Lung (tissue), 12 donors: ENCODE results near the gene CACNA1C. TPM values are rescaled to one million over a fixed set of nuclear protein-coding genes. Genes with fewer than 3 reads are reported as not detected.

Experiments
- ATAC-seq: fragments of 200-7000 bp; cut with Tn5 transposase; one replicate; pipeline ENCODE4 v1.9.1; 2020; ENCODE audit warnings: moderate number of reproducible peaks; ENCODE audit not compliant: insufficient read depth, low FRiP score
- DNase-seq, 3 donors: peaks; one replicate each; pipeline ENCODE4 v3.0.0-alpha.2; 2013 to 2017
- H3K27ac ChIP-seq, 2 donors: one replicate each; pipeline ENCODE4 v1.5.1; 2013; ENCODE audit warnings: mild to moderate bottlenecking in 2 of 2, moderate library complexity in 2 of 2, control low read depth in 1 of 2, inconsistent platforms in 1 of 2, low read depth in 1 of 2, low read length in 1 of 2
- H3K27me3 ChIP-seq, 3 donors: one replicate each; pipeline ENCODE4 v1.5.1; 2013; ENCODE audit warnings: low read length in 2 of 3; ENCODE audit not compliant: control insufficient read depth in 3 of 3, insufficient read depth in 3 of 3
- H3K36me3 ChIP-seq, 4 donors: one replicate each; pipeline ENCODE4 v1.5.1; 2013; ENCODE audit warnings: low read length in 4 of 4, mild to moderate bottlenecking in 1 of 4, moderate library complexity in 1 of 4; ENCODE audit not compliant: control insufficient read depth in 4 of 4, insufficient read depth in 4 of 4
- H3K4me1 ChIP-seq, 5 donors: one replicate each; pipeline ENCODE4 v1.5.1; 2013; ENCODE audit warnings: low read length in 5 of 5, mild to moderate bottlenecking in 2 of 5, moderate library complexity in 1 of 5; ENCODE audit not compliant: control insufficient read depth in 5 of 5, insufficient read depth in 5 of 5
- H3K4me3 ChIP-seq: one replicate; pipeline ENCODE4 v1.5.1; 2013; ENCODE audit warnings: mild to moderate bottlenecking, control low read depth, moderate library complexity
- H3K9ac ChIP-seq, 2 donors: one replicate each; pipeline ENCODE4 v1.5.1; 2013; ENCODE audit warnings: low read length in 2 of 2, control low read depth in 1 of 2; ENCODE audit not compliant: insufficient read depth in 1 of 2
- H3K9me3 ChIP-seq, 4 donors: one replicate each; pipeline ENCODE4 v1.5.1; 2013; ENCODE audit warnings: low read length in 3 of 4, mild to moderate bottlenecking in 1 of 4, moderate library complexity in 1 of 4; ENCODE audit not compliant: control insufficient read depth in 4 of 4, insufficient read depth in 3 of 4
- CTCF ChIP-seq: IDR thresholded peaks from 2 replicates; pipeline ENCODE4 v1.5.1; 2012; ENCODE audit warnings: mild to moderate bottlenecking; ENCODE audit errors: control extremely low read depth, extremely low read depth
- WGBS, 2 donors: extraction: QIAGEN DNeasy Blood & Tissue Kit; methylation state at CpG; one replicate each; pipeline ENCODE4 v1.1.7; 2013; 5-methylcytosine and 5-hydroxymethylcytosine counted together
- polyA plus RNA-seq, 2 donors: library from polyadenylated mRNA; stranded (reverse); fragments of 200-250 nt; gene quantifications; one replicate each; pipeline ENCODE4 v1.2.1, GENCODE V29; 2013
- total RNA-seq, 2 donors: library from RNA; depleted of rRNA in 1 of 2; stranded (reverse); fragments of >200 nt in 1 of 2; gene quantifications; one replicate each; pipeline ENCODE4 v1.2.1, GENCODE V29; 2014 to 2021
- donor health status: control.
- donor health status: control.
- donor health status: Bipolar disorder and iron deficiency.
- donor health status: healthy.
- donor health status: DM: yes; HTN: yes; CAD: no.

CACNA1C gene
- total and polyA plus RNA-seq, 4 donors = 3.2 to 17.5 (median 7.5) TPM

- Histone ChIP-seq H3K4me1 (peaks cover 0 to 3% (median 0%) of the 10 kb centered on the region in 5 donors), H3K9me3 (no peaks in the 10 kb centered on the region), H3K27me3 (peaks cover 0 to 5% (median 0%) of the 10 kb centered on the region in 3 donors), H3K36me3 (no peaks in the 10 kb centered on the region), H3K27ac (no peak overlapping the region), H3K9ac (no peak overlapping the region), H3K4me3 (no peak overlapping the region)
- WGBS, 2 donors = 79 to 91% methylated on average over 7 of the region's 7 CpGs
- no peak for DNase-seq
- TF ChIP-seq CTCF = no peak
- no peak for ATAC-seq
These were observed 590.2 kb downstream of the CACNA1C start for GRCh38 chr12:2642896-2643425.

DNA sequence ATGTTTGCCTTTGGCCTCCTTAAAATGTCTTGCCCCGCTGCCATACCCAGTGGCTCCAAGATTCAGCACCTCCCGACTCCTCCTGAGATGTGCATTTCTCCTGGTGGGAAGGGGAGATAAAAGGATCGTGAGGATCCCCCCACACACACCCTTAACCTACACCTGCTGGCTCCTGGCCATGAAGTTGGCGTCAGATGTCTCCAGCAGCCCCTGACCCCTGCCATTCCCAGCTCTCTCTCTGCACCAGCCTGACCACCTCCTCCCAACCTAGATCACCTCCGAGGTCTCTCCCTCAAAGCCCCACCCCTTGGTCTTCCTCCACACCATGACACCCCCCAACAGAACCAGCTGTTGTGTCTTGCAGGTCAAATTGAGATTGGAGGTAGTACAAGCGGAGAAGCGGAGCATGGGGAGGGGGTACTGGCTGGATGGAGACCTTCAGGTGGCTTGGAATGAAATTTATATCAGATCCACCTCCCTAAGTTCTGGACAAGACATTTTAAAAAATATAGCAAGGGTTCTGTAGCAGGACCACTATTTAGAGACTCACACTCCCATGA is 590.9 kb downstream of the CACNA1C start:
- Histone ChIP-seq H3K4me1 (peaks cover 0 to 3% (median 0%) of the 10 kb centered on the region in 5 donors), H3K9me3 (no peaks in the 10 kb centered on the region), H3K36me3 (no peaks in the 10 kb centered on the region), H3K27ac (no peak overlapping the region), H3K4me3 (no peak overlapping the region), H3K27me3 (peaks cover 0 to 5% (median 0%) of the 10 kb centered on the region in 3 donors), H3K9ac (no peak overlapping the region)
- no peak for TF ChIP-seq CTCF
- no peak for DNase-seq
- WGBS, 2 donors = 81 to 88% methylated on average over 7 of the region's 7 CpGs
- ATAC-seq = no peak

DNA sequence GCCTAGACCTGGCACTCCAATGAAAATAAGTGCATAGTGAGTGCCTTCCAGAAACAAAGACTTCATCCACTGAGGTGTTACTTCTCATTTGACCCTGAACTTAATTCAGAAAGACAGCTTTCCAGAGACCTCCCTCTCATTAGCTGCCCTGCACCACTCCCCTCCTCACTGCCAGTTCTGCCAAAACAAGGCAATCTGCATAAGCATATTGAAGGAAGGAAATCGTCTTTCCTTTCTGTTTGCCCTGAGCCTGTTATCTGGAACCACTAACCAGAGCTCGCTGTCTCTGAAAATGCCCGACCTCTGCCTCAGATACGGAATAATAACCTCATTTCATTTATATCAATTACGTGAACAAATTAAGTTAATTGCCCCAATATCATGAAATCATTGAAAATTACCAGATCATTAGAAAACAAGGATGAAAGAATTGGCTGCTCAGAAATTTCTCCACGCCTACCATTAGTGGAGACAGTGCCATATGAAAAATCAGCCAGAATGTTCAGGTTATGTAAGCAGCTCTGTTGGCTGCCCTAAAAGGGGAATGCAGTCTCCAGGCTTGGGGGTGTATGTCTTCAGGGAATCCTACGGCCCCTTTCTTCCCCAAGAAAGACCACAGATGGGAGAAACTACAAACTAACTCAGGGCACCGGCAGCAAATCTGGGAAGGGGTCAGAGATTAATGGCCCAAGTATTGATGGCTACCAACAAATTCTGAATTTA is 592.1 kb downstream of the CACNA1C start:
- Histone ChIP-seq H3K27me3 (peaks cover 0 to 4% (median 0%) of the 10 kb centered on the region in 3 donors), H3K9me3 (no peaks in the 10 kb centered on the region), H3K9ac (no peak overlapping the region), H3K4me3 (no peak overlapping the region), H3K36me3 (no peaks in the 10 kb centered on the region), H3K27ac (no peak overlapping the region), H3K4me1 (peaks cover 0 to 7% (median 0%) of the 10 kb centered on the region in 5 donors)
- WGBS, 2 donors = 23 to 46% methylated on average over 8 of the region's 8 CpGs
- ATAC-seq (no peak), DNase-seq (no peak)
- TF ChIP-seq CTCF = no peak
